ENCODE measurements around the gene FOXN3.

FOXN3 gene

DNA sequence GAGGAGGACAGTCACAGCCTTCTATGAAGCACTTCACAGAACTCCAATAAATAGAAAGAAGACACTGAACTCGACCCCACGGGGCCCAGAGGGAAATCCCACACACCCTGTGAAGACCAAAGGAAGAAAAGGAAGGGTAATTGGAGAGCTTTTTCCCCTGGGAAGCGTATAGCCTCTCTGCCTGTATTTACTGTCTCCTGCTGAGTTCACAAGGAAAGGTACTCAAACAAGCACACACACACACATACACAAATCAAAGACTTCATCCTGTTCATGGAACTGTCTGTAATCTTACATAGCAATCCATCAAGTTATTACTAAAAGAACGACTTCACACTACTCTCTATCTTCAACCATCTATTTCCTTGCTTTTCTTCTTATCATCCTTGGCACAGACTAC is 15.3 kb downstream of the FOXN3 start:
- H3K27ac ChIP-seq (replicated peaks): no peak overlapping the region
- H3K4me3 ChIP-seq (replicated peaks; ENCODE audit: insufficient read depth, low read length): no peak overlapping the region
- DNase-seq (ENCODE audit: low read depth in 1 of 2, low spot score in 1 of 2): no peak
- no peak for TF ChIP-seq GABPA (IDR thresholded peaks at IDR 0.05; ENCODE audit: low read depth)
- TF ChIP-seq, protein P1, sequence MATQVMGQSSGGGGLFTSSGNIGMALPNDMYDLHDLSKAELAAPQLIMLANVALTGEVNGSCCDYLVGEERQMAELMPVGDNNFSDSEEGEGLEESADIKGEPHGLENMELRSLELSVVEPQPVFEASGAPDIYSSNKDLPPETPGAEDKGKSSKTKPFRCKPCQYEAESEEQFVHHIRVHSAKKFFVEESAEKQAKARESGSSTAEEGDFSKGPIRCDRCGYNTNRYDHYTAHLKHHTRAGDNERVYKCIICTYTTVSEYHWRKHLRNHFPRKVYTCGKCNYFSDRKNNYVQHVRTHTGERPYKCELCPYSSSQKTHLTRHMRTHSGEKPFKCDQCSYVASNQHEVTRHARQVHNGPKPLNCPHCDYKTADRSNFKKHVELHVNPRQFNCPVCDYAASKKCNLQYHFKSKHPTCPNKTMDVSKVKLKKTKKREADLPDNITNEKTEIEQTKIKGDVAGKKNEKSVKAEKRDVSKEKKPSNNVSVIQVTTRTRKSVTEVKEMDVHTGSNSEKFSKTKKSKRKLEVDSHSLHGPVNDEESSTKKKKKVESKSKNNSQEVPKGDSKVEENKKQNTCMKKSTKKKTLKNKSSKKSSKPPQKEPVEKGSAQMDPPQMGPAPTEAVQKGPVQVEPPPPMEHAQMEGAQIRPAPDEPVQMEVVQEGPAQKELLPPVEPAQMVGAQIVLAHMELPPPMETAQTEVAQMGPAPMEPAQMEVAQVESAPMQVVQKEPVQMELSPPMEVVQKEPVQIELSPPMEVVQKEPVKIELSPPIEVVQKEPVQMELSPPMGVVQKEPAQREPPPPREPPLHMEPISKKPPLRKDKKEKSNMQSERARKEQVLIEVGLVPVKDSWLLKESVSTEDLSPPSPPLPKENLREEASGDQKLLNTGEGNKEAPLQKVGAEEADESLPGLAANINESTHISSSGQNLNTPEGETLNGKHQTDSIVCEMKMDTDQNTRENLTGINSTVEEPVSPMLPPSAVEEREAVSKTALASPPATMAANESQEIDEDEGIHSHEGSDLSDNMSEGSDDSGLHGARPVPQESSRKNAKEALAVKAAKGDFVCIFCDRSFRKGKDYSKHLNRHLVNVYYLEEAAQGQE (IDR thresholded peaks at IDR 0.05; ENCODE audit: insufficient replicate concordance, low read depth): no peak
- TF ChIP-seq, protein P2, sequence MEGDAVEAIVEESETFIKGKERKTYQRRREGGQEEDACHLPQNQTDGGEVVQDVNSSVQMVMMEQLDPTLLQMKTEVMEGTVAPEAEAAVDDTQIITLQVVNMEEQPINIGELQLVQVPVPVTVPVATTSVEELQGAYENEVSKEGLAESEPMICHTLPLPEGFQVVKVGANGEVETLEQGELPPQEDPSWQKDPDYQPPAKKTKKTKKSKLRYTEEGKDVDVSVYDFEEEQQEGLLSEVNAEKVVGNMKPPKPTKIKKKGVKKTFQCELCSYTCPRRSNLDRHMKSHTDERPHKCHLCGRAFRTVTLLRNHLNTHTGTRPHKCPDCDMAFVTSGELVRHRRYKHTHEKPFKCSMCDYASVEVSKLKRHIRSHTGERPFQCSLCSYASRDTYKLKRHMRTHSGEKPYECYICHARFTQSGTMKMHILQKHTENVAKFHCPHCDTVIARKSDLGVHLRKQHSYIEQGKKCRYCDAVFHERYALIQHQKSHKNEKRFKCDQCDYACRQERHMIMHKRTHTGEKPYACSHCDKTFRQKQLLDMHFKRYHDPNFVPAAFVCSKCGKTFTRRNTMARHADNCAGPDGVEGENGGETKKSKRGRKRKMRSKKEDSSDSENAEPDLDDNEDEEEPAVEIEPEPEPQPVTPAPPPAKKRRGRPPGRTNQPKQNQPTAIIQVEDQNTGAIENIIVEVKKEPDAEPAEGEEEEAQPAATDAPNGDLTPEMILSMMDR (IDR thresholded peaks at IDR 0.05; ENCODE audit: insufficient read depth, low read length): no peak
- no peak for TF ChIP-seq SPI1 (IDR thresholded peaks at IDR 0.05; ENCODE audit: borderline replicate concordance, low read depth)
- TF ChIP-seq POLR2AphosphoS5 (IDR thresholded peaks at IDR 0.05; ENCODE audit: low read depth): no peak
- H3K27me3 ChIP-seq (ENCODE audit: insufficient read depth, poor library complexity, severe bottlenecking): no peaks in the 10 kb centered on the region

DNA sequence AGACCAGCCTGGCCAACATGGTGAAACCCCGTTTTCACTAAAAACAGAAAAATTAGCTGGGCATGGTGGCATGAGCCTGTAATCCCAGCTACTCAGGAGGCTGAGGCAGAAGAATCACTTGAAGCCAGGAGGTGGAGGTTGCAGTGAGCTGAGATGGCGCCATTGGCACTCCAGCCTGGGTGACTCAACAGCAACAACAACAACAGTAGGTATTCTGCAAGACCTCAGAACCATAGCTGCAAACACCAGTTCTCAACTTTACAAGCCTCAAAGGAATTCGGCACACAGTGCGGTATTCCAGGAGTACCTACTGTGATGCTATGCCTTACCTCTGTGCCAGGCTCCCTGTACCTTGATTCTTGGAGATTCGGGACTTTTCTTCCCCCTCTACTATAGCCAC is 15.8 kb downstream of the FOXN3 start:
- no peak overlapping the region for H3K27ac ChIP-seq (replicated peaks)
- H3K27me3 ChIP-seq (ENCODE audit: insufficient read depth, poor library complexity, severe bottlenecking): no peaks in the 10 kb centered on the region
- no peak overlapping the region for H3K4me3 ChIP-seq (replicated peaks; ENCODE audit: insufficient read depth, low read length)
- DNase-seq (ENCODE audit: low read depth in 1 of 2, low spot score in 1 of 2): no peak
- TF ChIP-seq SPI1 (IDR thresholded peaks at IDR 0.05; ENCODE audit: borderline replicate concordance, low read depth) (no peak), GABPA (IDR thresholded peaks at IDR 0.05; ENCODE audit: low read depth) (no peak), POLR2AphosphoS5 (IDR thresholded peaks at IDR 0.05; ENCODE audit: low read depth) (no peak)
- TF ChIP-seq, protein P2 (IDR thresholded peaks at IDR 0.05; ENCODE audit: insufficient read depth, low read length): no peak
- TF ChIP-seq, protein P1 (IDR thresholded peaks at IDR 0.05; ENCODE audit: insufficient replicate concordance, low read depth): no peak

DNA sequence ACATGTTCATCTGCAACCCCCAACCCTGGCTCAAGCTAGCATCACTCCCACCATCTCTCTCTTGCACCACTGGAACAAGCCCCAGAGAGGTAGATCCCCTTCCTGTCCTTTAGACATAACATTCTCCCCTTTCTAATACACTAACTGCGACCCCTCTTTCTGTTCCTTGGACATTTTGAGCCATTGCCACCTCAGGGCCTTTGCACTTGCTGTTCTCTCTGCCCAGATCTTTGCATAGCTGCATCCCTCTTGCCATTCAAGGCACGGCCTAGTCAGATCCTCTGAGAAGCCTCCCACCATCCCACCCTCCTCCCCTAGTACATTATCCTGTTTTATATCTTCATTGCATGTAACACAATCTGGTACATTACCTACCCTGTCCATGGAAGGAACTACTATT is 16.5 kb downstream of the FOXN3 start:
- Histone ChIP-seq H3K27ac (replicated peaks) (no peak overlapping the region), H3K27me3 (ENCODE audit: insufficient read depth, poor library complexity, severe bottlenecking) (no peaks in the 10 kb centered on the region), H3K4me3 (replicated peaks; ENCODE audit: insufficient read depth, low read length) (no peak overlapping the region)
- DNase-seq (ENCODE audit: low read depth in 1 of 2, low spot score in 1 of 2): no peak
- TF ChIP-seq GABPA (IDR thresholded peaks at IDR 0.05; ENCODE audit: low read depth): no peak

DNA sequence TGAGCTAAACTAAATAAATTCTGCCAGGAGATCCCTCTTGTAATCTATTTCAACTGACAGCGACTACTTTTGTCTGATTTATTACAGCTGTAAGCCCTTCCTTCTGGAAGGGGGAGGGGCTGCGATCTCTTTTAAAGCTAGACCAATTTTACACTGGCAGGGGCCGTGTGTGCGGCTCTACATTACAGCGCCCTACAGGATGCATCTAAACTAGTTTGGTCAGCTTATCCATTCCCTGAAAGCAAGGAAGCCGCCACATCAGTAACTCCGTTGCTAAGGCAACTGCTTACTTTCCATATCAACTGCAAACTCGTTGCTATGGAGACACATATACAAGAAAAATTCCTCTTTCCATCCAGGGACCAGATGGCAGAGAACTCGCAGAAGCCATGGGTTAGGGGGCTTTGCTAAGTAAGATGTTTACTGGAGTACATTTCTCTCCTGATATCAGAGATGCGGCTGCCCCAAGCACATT is 17.4 kb downstream of the FOXN3 start:
- H3K27ac ChIP-seq (replicated peaks): no peak overlapping the region
- no peaks in the 10 kb centered on the region for H3K27me3 ChIP-seq (ENCODE audit: insufficient read depth, poor library complexity, severe bottlenecking)
- DNase-seq (ENCODE audit: low read depth in 1 of 2, low spot score in 1 of 2): no peak
- TF ChIP-seq, protein P1 (IDR thresholded peaks at IDR 0.05; ENCODE audit: insufficient replicate concordance, low read depth): no peak
- no peak overlapping the region for H3K4me3 ChIP-seq (replicated peaks; ENCODE audit: insufficient read depth, low read length)

Data from HL-60 (cell line).